IPS DF 4.7 (cell line): ENCODE data around the gene ITGB5.
"Not testable (repeated sequence)": the region's sequence is repeated elsewhere in the genome, so short reads cannot be mapped to it uniquely, and the experiment has no call there.

Experiments
- DNase-seq: peaks from one replicate; pipeline ENCODE4 v3.0.0-alpha.2; 2013; ENCODE audit warnings: low spot score; ENCODE audit errors: extremely low read depth

ITGB5 gene

GRCh38 chr3:124789103-124789502 lies 98.1 kb downstream of the ITGB5 start:
- not testable (repeated sequence) for DNase-seq

GRCh38 chr3:124788254-124788745 lies 98.9 kb downstream of the ITGB5 start:
- DNase-seq = no peak

- DNase-seq = no peak
Observed at GRCh38 chr3:124787476-124788195, 99.5 kb downstream of the ITGB5 start.

DNA sequence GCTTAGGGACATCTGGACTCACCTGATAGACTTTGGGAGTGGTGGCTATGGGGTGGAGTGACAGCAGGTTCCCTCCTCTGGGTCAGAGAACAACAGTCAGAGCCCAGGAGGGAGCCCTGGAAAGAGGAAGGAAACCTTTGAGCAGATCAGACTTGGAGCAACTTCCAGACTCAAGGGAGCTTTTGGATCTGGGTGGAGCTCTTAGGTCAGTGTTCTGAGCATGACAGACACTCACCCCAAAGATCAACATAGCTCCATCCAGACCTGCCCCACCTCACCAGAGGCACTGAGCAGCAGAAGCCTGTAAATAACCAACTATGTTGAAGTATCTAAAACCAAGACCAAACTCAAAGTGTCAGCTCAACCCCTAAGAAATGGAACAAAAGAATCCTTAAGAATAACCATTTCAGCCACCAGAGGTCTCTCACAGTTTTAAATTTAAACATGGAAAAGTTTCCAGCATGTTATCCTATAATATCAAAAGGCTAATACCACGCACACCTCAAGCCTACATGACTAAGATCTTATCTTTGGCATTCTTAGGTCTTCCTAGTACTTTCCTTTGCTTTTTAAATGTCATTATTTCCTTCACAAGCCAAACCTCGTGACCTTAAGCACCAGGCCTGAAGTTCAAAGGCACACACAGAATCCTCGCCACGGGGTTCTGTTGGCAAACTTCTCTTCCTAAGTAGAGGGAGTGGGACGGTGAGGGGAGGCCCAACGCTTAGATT lies 100.5 kb downstream of the ITGB5 start:
- DNase-seq = no peak

- DNase-seq = no peak
Observed at GRCh38 chr3:124785973-124786372, 101.2 kb downstream of the ITGB5 start.

DNA sequence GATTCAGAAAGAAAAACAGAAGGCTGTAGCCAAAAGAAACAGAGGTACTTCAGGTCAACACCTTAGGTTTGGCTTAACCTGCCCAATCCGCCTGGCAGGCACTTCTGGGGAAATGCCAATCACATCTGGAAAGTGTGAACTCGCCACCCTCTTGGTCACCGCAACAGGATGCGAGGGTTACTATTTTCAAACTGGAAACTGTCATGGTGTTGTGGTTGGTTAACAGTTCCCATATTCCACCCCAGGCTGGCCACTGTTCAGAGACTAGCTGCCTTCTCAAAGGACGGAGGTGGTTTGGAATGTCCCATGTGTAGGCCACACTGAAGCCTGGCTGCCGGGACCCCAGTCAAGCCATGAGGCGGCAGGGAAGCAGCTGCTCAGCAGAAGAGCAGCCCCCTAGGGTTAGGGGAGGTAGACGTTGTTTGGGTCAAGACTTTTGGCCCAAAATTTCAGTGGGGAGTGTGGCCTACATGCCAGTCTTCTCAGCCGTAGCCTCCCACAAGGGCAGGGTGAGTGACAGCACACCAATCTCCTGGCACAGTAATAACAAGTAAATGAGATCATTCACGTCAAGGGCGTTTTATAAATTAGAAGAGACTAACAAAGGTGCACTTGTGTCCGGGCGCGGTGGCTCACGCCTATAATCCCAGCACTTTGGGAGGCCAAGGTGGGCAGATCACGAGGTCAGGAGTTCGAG lies 102.3 kb downstream of the ITGB5 start:
- DNase-seq = no peak

GRCh38 chr3:124783696-124784095 lies 103.5 kb downstream of the ITGB5 start:
- no peak for DNase-seq

- DNase-seq = not testable (repeated sequence)
Observed at GRCh38 chr3:124782377-124782712, 104.8 kb downstream of the ITGB5 start.

- DNase-seq = no peak
Observed at GRCh38 chr3:124781476-124782376, 105.4 kb downstream of the ITGB5 start.

- DNase-seq = no peak
Observed at GRCh38 chr3:124780761-124781475, 106.2 kb downstream of the ITGB5 start.

DNA sequence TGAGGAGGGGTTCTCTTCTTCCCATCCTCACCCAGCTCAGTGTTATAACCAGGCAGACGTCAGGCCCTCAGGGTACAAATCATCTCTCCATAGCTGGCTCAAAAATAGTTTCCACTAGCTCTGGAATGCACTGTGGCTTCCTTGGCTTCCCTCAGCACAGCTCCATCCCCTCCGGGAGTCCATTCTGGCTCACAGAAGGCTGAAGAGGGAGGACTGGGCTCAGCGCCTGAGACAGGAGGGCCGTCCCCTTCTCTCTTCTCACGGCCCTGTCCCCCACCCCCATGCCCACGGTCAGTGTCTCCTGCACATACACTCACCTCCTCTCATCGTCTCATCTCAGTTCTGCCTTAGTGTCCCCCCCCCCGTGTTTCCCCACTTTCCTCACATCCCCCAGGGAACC lies 106.8 kb downstream of the ITGB5 start:
- DNase-seq = no peak

DNA sequence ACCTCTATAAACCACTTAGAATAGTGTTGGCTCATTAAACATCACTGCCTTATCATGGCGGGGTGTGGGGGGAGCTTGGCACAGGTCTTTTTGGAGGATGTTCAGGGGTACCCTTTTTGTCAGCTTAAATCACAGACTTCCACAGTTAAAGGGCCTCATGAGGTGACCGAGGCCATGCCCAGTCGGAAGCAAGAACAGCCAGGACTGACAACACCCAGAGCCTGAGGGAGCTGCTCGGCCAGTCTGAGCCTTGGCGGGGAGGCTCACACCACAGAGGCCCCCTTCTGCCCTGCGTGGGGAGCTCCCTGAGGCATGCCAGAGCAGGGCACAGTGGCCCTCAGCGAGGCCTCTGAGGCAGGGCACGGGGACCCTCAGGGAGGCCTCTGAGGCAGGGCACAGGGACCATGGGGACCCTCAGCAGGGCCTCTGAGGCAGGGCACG lies 107.4 kb downstream of the ITGB5 start:
- DNase-seq = no peak

GRCh38 chr3:124779116-124779515 lies 108.0 kb downstream of the ITGB5 start:
- no peak for DNase-seq

- DNase-seq = no peak
Observed at GRCh38 chr3:124777762-124778470, 109.2 kb downstream of the ITGB5 start.

DNA sequence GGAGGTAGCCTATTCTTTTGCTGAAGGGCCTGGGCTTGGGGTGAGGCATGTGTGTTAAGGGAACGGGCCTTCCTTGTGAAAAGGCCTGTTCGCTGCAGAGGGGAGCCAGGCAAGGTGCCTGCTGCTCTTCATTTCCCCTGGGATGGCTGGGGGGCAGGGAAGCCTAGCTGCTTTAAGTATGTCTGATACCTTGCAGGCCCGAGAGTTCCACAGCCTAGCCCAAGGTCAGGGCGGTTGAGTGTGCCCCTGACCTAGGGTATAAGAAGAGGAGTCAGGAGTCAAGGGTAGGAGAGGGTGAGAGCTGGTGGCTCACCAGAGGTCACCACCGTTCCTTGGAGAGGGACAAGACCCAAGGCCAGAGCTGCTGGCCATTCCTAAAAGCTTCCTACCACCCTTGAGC lies 110.3 kb downstream of the ITGB5 start:
- DNase-seq = no peak

- no peak for DNase-seq
Observed at GRCh38 chr3:124775877-124776276, 111.3 kb downstream of the ITGB5 start.

GRCh38 chr3:124774841-124775402 lies 112.2 kb downstream of the ITGB5 start:
- DNase-seq = no peak

DNA sequence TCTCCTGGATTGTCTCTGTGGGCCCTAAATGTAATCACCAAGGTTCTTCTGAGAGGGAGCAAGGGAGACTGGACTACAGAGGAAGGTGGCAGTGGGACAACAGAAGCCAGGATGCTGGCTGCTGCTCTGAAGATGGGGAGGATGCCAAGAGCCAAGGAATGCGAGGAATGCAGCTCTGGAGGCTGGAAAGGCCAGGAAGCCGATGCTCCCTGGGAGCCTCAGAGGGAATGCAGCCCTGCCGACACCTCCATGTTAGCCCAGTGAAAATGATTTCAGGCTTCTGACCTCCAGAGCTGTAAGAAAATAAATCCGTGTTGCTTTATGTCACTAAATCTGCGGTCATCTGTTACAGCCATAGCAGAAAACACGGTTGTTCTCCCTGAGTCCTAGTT lies 112.8 kb downstream of the ITGB5 start:
- DNase-seq = peak; percentile 69
